ENCODE results near the gene SPRYD4.

Gene SPRYD4

DNA sequence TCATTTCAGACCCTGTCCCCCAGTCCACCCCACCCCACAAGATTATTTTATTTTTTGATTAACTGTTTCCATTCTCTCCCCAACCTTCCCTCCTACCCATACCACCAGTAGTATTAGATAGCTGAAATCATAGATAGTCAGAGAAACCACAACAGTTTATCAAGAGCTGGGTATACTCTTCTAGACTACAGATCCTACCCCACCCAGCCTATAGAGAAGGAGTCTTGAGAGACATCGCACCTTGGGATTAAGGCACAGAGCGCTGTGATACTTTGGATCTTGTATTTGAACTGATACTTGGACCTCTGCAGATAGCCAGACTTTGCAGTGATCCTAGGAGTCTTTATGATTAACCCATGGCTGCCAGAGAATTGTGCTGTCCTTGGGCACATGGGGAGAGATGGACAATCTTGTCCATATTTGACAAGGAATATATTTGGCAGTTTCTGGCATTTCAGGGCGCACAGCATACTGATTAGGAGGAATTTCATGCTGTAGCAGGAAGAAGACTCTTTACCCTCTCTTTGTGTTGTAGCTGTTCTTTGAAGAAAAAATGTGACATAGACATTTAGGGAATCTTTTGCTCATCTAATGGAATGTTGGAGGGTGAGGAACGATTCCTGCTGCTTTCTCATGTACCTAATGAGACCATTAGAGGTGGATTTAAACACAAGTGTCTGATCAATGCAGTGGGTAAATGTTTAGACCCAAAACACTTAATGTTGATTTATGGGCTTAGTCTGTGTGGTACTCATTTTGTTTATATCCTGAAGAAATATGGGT, 54.2 kb downstream of the SPRYD4 start:
- Mint-ChIP-seq H3K4me1 (peaks cover 43% of the 10 kb centered on the region), H3K27me3 (ENCODE audit: low read depth) (no peaks in the 10 kb centered on the region)

DNA sequence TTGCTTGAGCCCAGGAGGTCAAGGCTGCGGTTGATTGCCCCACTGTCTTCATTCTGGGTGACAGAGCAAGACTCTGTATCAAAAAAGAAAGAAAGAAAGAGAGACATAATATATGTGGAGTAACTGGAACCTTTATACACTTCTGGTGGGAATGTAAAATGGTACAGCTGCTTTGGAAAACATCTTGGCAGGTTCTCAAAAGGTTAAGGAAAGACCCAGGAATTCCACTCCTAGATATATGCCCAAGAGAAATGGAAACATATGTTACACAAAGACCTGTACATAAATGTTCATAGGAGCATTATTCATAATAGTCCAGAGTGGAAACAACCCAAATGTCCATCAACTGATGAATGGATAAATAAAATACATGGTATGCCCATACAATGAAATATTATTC, 60.5 kb downstream of the SPRYD4 start:
- Mint-ChIP-seq H3K27me3 (ENCODE audit: low read depth) (no peaks in the 10 kb centered on the region), H3K4me1 (peaks cover 42% of the 10 kb centered on the region), H3K4me3 (no peak overlapping the region), H3K27ac (peak overlapping the region in 2 of 3 experiments; percentile 29 to 76), H3K9me3 (no peaks in the 10 kb centered on the region), H3K36me3 (ENCODE audit: low read depth) (peaks cover 5% of the 10 kb centered on the region)
- TF ChIP-seq, protein P1, sequence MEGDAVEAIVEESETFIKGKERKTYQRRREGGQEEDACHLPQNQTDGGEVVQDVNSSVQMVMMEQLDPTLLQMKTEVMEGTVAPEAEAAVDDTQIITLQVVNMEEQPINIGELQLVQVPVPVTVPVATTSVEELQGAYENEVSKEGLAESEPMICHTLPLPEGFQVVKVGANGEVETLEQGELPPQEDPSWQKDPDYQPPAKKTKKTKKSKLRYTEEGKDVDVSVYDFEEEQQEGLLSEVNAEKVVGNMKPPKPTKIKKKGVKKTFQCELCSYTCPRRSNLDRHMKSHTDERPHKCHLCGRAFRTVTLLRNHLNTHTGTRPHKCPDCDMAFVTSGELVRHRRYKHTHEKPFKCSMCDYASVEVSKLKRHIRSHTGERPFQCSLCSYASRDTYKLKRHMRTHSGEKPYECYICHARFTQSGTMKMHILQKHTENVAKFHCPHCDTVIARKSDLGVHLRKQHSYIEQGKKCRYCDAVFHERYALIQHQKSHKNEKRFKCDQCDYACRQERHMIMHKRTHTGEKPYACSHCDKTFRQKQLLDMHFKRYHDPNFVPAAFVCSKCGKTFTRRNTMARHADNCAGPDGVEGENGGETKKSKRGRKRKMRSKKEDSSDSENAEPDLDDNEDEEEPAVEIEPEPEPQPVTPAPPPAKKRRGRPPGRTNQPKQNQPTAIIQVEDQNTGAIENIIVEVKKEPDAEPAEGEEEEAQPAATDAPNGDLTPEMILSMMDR (IDR thresholded peaks at IDR 0.05; ENCODE audit: unreplicated experiment in 3 of 3): no peak

More for the DNA sequence above, 54.2 kb downstream of the SPRYD4 start:
- no peaks in the 10 kb centered on the region for H3K36me3 Mint-ChIP-seq (ENCODE audit: low read depth)
- TF ChIP-seq, protein P1 (IDR thresholded peaks at IDR 0.05; ENCODE audit: unreplicated experiment in 3 of 3): no peak
- H3K9me3 Mint-ChIP-seq: no peaks in the 10 kb centered on the region
- H3K4me3 Mint-ChIP-seq: peak overlapping the region; percentile 86 to 91 (median 88)
- peak overlapping the region; percentile 91 to 97 (median 94) for H3K27ac Mint-ChIP-seq

Measured in nephron (organoid).